ENCODE data around the gene TMCC3.
A peak's percentile ranks its signal among the peaks of the same experiment; 100 is the strongest.

The TMCC3 gene

GRCh38 chr12:94650143-94651056, at the start of gene TMCC3:
TMCC3 (minus strand) TSS chr12:94650557; CDS start chr12:94650430, 127 bp downstream.
- peak; percentile 17 for DNase-seq

GRCh38 chr12:94699801-94700200, 49.4 kb upstream of the TMCC3 start:
- DNase-seq: no peak

DNA sequence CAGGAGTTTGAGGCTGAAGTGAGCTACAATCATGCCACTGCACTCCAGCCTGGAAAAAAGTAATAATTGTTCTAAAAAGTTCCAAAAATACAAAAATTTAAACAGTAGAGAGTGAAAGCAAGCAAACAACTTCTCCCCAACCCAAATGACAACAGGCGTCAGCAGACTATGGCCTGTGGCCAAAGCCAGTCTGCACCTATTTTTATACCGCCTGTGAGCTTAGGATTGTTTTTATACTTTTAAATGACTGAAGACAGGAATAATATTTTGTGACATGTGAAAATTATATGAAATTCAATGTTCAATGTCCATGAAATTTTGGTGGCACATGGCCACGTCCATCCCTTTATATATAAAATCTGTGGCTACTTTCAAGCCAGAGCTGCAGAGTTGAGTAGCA, 48.2 kb upstream of the TMCC3 start:
- no peak for DNase-seq

DNA sequence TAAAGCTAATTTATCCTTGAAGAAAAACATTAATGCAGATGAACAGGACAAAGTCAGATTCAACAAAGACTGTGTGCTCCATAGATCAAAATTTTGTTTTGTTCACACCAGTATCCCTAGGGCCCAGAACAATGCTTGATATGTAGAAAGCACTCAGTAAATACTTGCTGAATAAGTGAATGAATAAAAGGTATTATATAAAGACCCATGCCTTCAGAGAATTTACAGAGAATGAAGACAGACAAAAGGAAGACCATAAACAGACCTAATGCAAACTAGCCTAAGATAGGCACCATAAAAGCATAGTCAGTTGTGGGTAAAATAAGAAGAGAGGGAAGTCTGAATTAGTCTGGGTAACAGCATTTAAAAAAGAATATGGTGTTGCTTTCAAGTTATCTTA, 47.3 kb upstream of the TMCC3 start:
- DNase-seq: no peak

GRCh38 chr12:94694732-94695131, 44.4 kb upstream of the TMCC3 start:
- no peak for DNase-seq

DNA sequence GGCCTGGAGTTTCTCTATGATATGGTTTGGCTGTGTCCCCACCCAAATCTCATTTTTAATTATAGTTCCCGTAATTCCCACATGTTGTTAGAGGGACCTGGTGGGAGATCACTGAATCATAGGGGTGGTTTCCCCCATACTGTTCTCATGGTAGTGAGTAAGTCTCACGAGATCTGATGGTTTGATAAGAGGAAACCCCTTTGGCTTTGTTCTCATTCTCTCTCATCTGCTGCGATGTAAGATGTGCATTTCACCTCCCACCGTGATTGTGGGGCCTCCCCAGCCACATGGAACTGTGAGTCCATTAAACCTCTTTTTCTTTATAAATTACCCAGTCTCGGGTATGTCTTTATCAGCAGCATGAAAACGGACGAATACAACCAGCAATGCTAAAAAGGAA, 42.5 kb upstream of the TMCC3 start:
- DNase-seq: peak; percentile 23

DNA sequence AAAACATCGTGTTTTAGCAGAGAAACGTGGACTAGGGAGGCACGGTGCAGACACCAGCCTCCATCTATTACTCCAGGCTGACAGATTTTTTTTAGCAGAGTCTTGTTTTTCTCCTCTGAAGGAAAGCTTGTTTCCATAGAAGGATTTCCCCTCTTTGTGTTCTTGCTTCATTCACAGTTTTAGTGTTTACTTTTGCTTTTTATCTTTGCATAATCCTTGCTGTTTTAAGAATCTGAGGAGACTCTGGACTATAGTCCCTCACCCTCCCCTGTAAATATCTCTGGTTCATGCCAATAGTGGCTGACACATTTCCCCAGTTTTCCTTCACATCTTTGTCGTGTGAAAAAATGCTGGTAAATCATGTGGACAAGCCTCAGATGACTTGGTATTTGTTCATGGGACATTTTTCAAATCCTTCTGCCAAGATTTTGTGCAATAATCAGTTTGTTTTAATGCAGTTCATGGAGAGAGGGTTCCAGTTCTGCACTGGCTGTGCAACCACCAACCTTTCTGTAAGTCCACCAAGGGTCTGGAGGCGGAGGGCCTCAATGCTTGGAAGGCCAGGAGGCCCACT, 39.9 kb upstream of the TMCC3 start:
- no peak for DNase-seq

GRCh38 chr12:94689646-94690036, 39.3 kb upstream of the TMCC3 start:
- no peak for DNase-seq

DNA sequence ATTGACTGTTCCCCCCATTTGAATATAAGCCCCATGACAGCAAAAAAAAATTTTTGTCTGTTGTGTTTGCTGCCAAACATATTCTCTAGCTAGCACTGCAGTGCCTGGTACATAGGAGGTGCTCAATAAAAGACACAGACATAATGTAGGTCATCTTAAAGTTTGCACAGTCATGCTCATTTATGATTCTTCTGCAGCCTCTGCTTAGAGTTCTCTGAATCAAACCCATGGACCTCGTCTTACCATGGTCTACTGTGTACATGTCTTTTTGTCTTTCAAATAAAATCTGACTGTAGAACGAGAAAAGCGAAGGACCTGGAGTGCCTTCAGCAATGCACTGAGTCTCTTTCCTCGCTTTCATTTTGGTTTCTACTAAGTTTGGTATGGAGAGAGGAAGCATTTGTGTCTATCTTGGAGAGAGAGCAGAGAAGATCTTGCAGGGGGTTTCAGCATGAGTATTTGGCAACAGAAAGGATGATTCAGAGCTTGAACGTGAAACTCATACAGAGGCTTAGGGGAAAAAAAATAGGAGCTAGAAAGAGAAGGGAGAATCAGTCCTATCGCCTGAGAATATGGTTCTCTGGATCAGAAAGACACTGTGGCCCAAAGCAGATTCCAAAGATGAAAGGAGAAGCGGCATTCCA, 38.8 kb upstream of the TMCC3 start:
- DNase-seq: no peak

GRCh38 chr12:94687891-94688290, 37.5 kb upstream of the TMCC3 start:
- no peak for DNase-seq

GRCh38 chr12:94686834-94687628, 36.7 kb upstream of the TMCC3 start:
- no peak for DNase-seq

DNA sequence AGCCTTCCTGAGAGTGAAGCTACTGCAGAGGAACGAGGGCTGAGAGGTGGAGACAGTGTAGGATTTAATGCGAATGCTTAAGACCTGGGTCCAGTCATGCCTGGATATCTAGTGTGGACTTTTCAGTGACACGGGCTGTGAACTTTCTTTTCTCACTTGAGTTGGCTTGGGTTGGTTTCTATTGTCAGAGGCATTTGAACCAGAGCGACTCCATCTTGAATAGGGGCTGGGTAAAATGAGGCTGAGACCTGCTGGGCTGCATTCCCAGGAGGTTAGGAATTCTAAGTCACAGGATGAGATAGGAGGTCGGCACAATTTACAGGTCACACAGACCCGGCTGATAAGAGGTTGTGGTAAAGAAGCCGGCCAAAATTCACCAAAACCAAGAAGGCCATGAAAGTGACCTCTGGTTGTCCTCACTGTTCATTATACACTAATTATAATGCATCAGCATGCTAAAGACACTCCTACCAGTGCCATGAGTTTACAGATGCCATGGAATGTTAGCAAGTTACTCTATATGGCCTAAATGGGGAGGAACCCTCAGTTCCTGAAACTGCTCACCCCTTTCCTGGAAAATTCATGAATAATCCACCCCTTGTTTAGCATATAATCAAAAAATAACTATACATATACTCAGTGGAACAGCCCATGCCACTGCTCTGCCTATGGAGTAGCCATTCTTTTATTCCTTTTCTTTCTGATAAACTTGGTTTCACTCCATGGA, 34.2 kb upstream of the TMCC3 start:
- DNase-seq: no peak

DNA sequence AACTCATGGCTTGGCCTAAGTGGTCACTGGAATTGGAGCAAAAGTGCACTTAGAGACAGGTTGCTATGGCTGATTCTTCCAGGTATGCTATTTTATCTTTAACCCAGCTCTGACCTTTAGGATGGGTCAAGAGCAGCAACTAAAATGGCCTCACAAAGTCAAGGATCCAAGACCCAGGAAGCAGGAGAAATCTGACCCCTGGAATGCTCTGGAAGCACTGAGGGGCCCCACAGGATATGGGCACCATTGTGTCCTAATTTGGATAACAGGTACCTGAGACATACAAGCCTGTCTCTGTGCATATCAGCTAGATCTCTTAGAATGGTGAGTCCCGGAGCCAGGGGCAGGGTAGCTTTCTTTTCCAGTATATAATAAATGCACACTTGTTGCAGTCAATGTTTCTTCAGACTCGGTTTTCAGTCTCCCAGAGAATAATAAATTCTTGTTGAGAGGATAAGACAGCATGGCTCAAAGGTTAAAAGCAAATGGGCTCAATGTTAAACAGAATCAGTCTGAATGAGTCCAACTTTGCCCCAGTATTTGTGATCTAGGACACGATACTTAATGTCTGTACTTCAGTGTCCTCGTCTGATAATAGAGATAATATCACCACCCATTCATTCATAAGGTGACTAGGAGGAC, 29.3 kb upstream of the TMCC3 start:
- no peak for DNase-seq

DNA sequence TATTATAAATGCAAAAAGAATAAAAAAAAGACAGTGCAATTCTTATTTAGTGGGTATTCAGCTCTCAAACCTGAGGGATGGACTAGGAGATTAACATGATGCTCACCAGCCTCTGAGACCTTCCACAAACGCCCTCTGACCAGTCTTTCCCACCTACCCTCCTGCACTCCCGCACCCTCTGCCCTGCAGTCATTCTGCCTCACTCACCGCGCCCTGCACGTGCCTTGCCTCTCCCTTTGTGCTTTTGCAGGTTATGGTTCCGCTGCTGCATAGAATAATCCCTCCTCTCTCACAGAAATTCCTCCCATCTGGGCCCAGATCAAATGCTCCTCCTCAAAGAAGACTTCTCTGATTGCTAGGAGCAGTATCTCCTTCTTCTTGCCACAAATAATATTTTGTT, 28.5 kb upstream of the TMCC3 start:
- no peak for DNase-seq

DNA sequence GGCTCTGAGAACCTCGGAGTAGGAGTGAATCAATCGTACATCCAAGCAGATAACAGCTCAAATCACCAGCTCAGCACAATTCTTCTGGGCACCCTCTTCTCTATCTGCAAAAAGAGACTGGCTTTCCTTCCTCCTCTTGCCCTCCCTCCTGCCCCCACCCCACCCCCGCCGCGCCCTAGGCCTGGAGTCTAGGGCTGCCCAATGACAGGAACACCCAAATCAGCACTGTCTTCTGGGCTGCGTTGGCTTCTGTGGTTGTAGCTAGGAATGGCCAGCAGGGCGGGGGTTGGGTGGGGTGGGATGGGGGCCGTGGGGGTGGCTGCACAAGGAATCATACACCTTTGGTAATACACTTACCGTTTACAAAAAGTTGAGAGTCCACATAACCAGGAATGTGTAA, 28.0 kb upstream of the TMCC3 start:
- no peak for DNase-seq

GRCh38 chr12:94677778-94678177, 27.4 kb upstream of the TMCC3 start:
- no peak for DNase-seq

DNA sequence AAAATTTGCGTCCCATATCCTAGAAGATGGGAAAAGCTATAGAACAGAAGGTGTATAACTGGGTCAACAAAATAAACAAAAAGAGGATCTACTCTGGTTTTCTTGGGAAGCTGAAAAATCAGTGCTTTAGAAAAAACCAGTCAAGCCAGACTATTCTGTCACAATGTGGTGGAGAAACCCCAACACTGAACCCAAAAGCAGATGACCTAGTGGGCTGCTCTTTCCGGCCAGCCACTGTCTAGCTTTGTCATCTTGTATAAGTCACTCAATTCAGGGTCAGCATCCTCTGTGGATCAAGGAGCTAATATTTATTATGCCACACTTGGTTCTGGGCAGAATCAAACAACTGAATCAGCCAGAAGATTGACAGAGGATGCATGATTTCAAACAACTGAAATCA, 26.6 kb upstream of the TMCC3 start:
- no peak for DNase-seq

DNA sequence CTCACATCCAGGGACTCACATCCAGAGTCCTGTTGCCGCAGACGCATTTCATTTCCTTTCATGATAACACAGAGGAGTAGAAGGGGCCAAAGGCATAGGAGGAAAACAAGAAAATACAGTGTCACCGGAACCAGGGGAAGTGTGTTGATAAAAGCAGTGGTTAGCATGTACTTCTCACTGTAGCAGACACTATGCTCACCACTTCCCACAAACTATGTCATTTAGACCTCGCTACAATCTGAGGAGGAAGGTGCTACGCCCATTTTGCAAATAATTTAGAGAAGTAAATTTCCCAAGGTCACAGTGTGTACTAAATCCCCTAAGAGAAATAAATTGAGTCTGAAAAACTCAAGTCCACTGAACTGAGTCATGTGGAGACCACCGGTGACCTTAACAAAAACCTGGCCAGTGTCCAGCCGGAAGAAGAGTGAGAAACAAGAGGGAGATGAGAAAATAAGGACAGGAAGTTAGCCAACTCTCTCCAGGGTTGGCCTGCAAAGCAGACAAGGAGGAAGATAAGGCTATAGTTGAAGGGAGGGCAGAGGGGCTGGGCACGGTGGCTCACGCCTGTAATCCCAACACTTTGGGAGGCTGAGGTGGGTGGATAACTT, 25.8 kb upstream of the TMCC3 start:
- DNase-seq: no peak

GRCh38 chr12:94674835-94675234, 24.5 kb upstream of the TMCC3 start:
- no peak for DNase-seq

DNA sequence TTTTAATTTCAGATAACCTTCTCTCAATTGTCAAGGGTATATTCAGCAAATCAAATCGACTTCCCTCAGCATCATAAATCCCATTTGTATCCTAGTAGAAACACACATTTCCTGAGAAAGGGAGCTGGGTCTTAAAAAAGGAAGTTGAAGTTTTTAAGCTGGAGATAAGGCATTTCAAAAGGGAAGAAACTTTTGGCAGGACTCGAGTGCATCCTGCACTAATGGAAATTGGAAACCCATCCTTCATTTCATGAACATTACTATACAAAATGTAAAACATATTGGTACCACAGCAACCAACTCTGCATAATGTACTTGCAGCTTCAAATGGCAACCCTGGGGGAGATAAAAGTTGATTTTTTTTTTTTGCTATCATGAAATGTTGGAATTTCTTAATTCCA, 23.7 kb upstream of the TMCC3 start:
- no peak for DNase-seq

GRCh38 chr12:94673496-94673895, 23.1 kb upstream of the TMCC3 start:
- DNase-seq: no peak

- DNase-seq: no peak
Observed at GRCh38 chr12:94671917-94672316, 21.6 kb upstream of the TMCC3 start.

Measured in activated CD4-positive, alpha-beta T cell treated with anti-CD3 and anti-CD28 coated beads for 48 hours (primary cell).